Stimulated activated memory B cell treated with anti-CD40 and anti-IgM and Interleukin-4, amounts not matched to agents 10 μg/mL and 1 μg/mL and 100 μg/mL, for 72 hours (primary cell): ENCODE data around the gene CDH12.
"Not testable (repeated sequence)": the region's sequence is repeated elsewhere in the genome, so short reads cannot be mapped to it uniquely, and the experiment has no call there.

Source experiments
- ATAC-seq: fragments of 150-1000 bp; cut with Tn5 transposase; 2 replicates; pipeline ENCODE4 v1.10.0; 2021
- H3K27ac Mint-ChIP-seq: one replicate; pipeline ENCODE4 v1.8.0; 2022; ENCODE audit warnings: mild to moderate bottlenecking, mixed read lengths
- H3K27me3 Mint-ChIP-seq: one replicate; pipeline ENCODE4 v1.8.0; 2022; ENCODE audit warnings: mixed read lengths
- H3K36me3 Mint-ChIP-seq: one replicate; pipeline ENCODE4 v1.8.0; 2022; ENCODE audit warnings: mixed read lengths
- H3K4me1 Mint-ChIP-seq: one replicate; pipeline ENCODE4 v1.8.0; 2022; ENCODE audit warnings: mixed read lengths
- H3K4me3 Mint-ChIP-seq: one replicate; pipeline ENCODE4 v1.8.0; 2022; ENCODE audit warnings: mild to moderate bottlenecking, moderate library complexity, mixed read lengths
- H3K9me3 Mint-ChIP-seq: one replicate; pipeline ENCODE4 v1.8.0; 2022; ENCODE audit warnings: mixed read lengths

Gene CDH12

DNA sequence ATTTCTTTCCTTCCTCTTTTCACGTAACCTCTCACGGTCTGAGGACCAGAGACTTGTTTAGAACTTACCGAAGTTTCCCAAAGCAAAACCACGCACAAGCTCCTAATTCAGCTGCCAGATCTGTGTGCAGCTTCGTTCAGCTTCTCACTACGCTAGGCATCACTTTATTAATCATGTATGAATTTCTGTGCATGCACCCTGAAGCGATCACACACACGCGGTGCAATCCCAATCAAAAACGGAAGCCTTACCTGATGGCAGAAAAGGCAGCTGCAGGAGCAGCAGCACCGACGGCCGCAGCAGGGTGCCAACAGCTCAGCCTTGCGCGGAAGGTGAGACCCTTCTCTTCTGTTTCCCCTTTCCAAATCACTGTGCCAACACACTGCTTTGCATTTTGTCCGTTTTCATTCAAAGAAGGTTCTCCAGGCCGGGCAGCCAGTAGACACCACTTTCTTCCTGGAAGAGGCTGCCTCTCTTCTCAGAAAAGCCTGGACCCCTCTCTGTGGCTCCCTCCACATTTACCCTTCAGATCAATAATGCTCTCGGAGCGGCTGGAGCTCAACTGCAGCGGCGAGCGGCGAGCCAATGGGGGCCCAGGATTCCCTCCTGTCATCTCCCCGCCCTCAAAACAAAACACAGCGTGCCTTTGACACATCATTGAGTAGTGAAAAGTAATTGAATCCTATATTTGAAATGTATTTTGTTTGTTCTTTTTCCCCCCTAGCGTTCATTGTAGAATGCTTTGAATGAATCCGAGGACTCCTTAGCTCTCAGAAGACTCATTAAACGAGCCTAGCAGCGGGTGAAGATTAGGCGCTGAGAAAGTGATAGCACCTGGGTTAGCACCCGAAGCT, at the start of gene CDH12:
CDH12 (minus strand) TSS at position 538 of the 854 bp plus-strand sequence.
- H3K27ac Mint-ChIP-seq, result no peak within 1 kb of the TSS
- ATAC-seq, result peak; percentile 71
- H3K36me3 Mint-ChIP-seq, result no peaks in the 10 kb centered on the region
- no peaks in the 10 kb centered on the region for H3K9me3 Mint-ChIP-seq
- H3K4me3 Mint-ChIP-seq, result peak within 1 kb of the TSS; percentile 72
- H3K4me1 Mint-ChIP-seq, result peaks cover 15% of the 10 kb centered on the region
- peaks cover 4% of the 10 kb centered on the region for H3K27me3 Mint-ChIP-seq

DNA sequence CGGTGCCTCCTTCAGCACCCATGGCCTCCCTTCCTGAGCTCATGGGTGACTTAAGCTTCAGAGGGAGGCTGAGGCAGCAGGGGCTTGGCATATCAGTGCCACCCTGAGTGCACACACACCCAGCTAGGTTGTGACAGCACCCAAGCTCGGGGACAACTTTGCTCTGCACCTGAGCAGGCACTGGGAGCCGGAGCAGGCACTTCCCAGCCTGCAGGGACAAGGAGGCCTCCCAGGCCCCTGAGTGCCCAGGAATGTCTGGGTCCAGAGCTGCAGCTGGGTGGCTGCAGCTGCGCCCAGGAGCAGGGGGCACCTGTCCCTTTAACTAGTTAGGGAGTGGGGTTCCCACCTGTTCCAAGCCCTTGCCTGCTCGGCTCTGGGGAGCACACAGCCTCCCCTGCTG, 48.7 kb upstream of the CDH12 start:
- Mint-ChIP-seq H3K27ac (no peak overlapping the region), H3K27me3 (no peaks in the 10 kb centered on the region), H3K4me1 (no peaks in the 10 kb centered on the region), H3K9me3 (no peaks in the 10 kb centered on the region), H3K4me3 (no peak overlapping the region), H3K36me3 (no peaks in the 10 kb centered on the region)
- ATAC-seq, result peak; percentile 39

DNA sequence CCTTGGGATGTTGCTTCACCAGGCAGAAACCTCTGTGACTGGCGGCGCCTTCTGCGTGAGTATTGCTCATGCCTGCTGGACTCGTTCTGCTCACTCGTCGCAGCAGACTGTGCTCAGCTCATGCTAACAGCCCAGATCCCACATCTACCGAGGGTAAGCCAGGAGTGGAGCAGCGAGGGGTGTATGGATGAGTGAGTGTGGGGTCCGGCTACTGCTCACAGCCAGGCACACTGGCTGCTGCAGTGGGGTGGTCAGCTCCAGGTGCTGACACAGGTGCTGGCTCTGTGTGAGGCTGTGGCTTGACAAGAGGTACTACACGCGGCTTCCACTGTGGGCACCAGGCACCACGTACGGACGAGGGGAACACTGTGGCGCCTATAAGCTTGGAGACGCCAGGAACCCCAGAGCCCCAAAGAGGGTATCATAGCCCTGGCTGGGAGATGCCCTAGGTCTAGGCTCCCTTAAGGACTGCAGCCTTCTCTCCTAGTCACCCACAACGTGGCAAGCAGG, 47.7 kb upstream of the CDH12 start:
- H3K27me3 Mint-ChIP-seq, result no peaks in the 10 kb centered on the region
- H3K4me1 Mint-ChIP-seq, result no peaks in the 10 kb centered on the region
- no peak overlapping the region for H3K27ac Mint-ChIP-seq
- no peaks in the 10 kb centered on the region for H3K9me3 Mint-ChIP-seq
- no peaks in the 10 kb centered on the region for H3K36me3 Mint-ChIP-seq
- ATAC-seq, result peak; percentile 24
- no peak overlapping the region for H3K4me3 Mint-ChIP-seq

DNA sequence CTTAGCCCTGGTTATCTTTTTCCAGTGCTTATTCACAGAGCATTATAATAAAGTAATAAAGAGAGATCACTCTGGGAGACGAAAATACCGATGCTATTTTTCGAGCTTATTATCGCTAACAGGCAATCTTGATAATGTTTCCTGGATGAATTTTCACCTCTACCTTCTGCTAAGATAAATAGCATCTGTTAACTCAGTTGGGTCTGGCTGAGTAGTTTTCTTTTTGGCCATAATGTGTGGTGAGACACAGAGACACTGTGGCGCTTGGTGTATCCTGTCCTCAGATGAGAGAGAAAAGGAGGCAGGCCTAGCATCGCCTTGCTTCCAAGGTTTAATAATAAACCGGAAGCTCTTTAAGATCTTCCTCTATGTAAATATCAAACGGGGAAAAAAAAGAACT, 46.2 kb upstream of the CDH12 start:
- no peak for ATAC-seq
- Mint-ChIP-seq H3K4me1 (no peaks in the 10 kb centered on the region), H3K27ac (no peak overlapping the region), H3K4me3 (no peak overlapping the region), H3K36me3 (no peaks in the 10 kb centered on the region), H3K9me3 (no peaks in the 10 kb centered on the region), H3K27me3 (no peaks in the 10 kb centered on the region)

DNA sequence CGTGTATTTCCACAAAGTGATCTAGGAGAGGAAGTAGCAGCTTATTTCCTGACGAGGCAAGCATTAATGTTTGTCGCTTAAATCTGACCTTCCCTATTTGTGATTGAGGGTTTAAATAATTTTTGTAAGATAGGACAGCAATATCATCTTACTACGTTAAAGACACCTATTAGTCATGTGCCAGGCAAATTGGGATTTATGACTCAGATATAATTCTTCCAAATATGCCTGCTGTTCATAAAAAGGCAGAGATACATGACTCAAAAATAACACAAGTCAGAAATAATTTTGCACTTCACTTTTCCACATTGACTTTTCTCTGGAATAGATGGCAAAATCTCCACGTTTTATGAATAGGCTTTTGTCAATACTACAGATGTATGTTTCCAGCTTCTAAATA, 43.0 kb upstream of the CDH12 start:
- Mint-ChIP-seq H3K4me3 (no peak overlapping the region), H3K27ac (no peak overlapping the region), H3K4me1 (no peaks in the 10 kb centered on the region), H3K9me3 (no peaks in the 10 kb centered on the region), H3K36me3 (no peaks in the 10 kb centered on the region), H3K27me3 (no peaks in the 10 kb centered on the region)
- ATAC-seq, result no peak

DNA sequence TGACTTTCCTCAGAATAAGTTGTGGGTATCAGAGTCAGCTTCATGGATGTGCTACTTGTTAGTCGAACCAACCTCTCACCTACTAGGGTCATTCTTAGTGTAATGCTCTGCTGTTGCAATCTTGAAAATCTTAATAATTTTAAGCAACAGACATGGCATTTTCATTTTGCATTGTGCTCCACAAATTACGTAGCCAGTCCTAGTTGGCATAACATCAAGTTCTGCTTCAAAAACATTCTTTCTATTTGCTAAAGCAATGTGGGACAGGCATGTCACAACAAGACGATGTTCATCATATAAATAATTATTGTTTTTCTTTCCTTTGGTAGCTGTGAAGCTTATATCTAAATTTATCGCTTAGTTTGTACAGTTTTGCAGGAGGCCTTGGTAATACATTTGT, 39.3 kb upstream of the CDH12 start:
- no peaks in the 10 kb centered on the region for H3K36me3 Mint-ChIP-seq

DNA sequence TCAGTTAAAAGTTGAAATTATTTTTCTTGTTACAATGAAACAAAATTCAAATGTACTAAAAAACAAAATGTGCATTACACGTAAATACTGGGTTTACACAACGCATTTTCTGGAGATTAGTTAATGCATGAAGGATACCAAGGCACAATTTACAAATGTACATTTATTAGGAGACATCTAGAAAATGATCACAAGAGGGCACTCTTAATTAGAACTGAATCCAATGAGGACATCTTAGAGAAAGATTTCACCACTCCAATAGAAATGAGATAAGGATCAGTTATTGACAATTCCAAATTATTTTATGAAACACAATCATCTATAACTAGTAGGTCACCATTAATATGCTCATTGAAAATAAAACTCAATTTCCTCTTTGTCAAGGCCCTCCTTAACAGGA, 36.6 kb upstream of the CDH12 start:
- Mint-ChIP-seq H3K27me3 (no peaks in the 10 kb centered on the region), H3K4me1 (no peaks in the 10 kb centered on the region), H3K27ac (no peak overlapping the region), H3K4me3 (no peak overlapping the region), H3K36me3 (no peaks in the 10 kb centered on the region), H3K9me3 (no peaks in the 10 kb centered on the region)
- no peak for ATAC-seq

More for the DNA sequence above, 39.3 kb upstream of the CDH12 start:
- Mint-ChIP-seq H3K4me3 (no peak overlapping the region), H3K27me3 (no peaks in the 10 kb centered on the region), H3K27ac (no peak overlapping the region), H3K9me3 (no peaks in the 10 kb centered on the region), H3K4me1 (no peaks in the 10 kb centered on the region)
- no peak for ATAC-seq

DNA sequence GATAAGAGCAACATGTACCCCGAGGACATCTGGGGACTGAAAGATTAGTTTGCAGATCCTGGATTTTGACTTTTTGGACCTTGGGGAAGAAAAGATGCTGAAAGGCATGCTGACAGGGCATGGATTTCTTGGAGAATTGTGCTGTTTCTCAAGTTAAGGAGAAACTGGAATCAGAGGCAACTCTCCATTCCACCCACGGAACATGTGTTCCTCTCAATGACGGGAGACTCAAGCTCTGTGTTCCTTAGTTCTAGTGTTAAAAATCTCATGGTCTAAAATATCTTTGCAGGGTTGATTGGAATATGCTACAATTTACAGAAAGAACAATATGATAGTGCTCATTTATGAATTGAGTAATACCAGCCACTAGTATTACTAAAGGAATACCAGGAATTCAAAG, 34.4 kb upstream of the CDH12 start:
- no peak for ATAC-seq
- H3K9me3 Mint-ChIP-seq, result no peaks in the 10 kb centered on the region
- H3K27ac Mint-ChIP-seq, result no peak overlapping the region
- no peaks in the 10 kb centered on the region for H3K4me1 Mint-ChIP-seq
- H3K4me3 Mint-ChIP-seq, result no peak overlapping the region
- no peaks in the 10 kb centered on the region for H3K27me3 Mint-ChIP-seq
- H3K36me3 Mint-ChIP-seq, result no peaks in the 10 kb centered on the region

DNA sequence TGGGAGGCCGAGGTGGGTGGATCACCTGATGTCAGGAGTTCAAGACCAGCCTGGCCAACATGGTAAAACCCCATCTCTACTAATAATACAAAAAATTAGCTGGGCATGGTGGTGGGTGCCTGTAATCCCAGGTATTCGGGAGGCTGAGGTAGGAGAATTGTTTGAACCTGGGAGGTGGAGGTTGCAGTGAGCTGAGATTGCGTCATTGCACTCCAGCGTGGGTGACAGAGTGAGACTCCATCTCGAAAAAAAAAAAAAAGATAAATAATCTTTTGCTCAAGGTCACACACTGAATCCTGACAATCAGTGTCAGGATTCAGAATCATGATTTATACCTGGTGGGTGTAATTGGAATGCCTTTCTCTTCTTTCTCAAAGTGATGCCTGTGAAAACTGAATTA, 5.8 kb upstream of the CDH12 start:
- not testable (repeated sequence) for H3K4me1 Mint-ChIP-seq, H3K9me3 Mint-ChIP-seq, H3K27me3 Mint-ChIP-seq, ATAC-seq, H3K27ac Mint-ChIP-seq, H3K36me3 Mint-ChIP-seq, H3K4me3 Mint-ChIP-seq

DNA sequence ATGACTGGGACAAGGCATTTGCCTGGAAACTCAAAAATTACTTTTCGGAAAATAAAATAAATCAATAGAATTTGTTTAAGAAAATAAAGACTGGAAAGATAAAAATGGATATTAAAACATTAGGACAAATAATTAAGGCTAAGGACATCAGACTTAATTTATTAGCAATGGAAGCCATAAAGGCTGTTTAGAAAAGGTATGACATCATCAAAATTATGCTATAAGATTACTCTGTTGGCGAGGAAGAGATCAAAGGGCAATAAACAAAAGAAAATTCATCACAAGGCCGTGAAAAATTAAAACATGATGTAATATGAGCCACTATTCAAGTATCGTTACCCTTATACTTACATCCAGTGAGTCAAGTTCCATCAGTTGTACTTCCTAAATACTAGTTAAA, 2.7 kb upstream of the CDH12 start:
- Mint-ChIP-seq H3K4me3 (no peak overlapping the region), H3K4me1 (peaks cover 15% of the 10 kb centered on the region), H3K9me3 (no peaks in the 10 kb centered on the region), H3K27me3 (no peaks in the 10 kb centered on the region), H3K27ac (no peak overlapping the region), H3K36me3 (no peaks in the 10 kb centered on the region)
- no peak for ATAC-seq

DNA sequence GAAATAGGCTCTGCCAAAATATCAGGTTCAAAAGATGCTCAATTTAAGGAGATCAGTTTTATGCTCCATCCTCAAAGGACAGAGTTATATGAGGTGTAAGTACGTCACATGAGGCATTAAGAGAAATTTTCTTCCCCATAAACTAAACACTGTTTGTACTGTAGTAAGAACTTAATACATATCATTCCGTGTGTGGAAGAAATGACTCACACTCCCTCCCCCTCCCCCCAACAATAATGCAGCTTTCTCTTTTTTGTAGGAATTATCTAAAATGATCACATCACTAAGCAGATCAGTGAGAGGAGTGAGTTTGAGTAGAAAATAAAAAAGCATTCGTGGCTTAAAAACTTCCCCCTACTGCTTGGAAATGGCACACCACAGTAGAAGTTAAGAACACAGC, 2.2 kb downstream of the CDH12 start:
- ATAC-seq, result no peak
- no peak overlapping the region for H3K27ac Mint-ChIP-seq
- no peak overlapping the region for H3K4me3 Mint-ChIP-seq
- H3K36me3 Mint-ChIP-seq, result no peaks in the 10 kb centered on the region
- H3K4me1 Mint-ChIP-seq, result peaks cover 15% of the 10 kb centered on the region
- H3K27me3 Mint-ChIP-seq, result peaks cover 8% of the 10 kb centered on the region
- H3K9me3 Mint-ChIP-seq, result no peaks in the 10 kb centered on the region

DNA sequence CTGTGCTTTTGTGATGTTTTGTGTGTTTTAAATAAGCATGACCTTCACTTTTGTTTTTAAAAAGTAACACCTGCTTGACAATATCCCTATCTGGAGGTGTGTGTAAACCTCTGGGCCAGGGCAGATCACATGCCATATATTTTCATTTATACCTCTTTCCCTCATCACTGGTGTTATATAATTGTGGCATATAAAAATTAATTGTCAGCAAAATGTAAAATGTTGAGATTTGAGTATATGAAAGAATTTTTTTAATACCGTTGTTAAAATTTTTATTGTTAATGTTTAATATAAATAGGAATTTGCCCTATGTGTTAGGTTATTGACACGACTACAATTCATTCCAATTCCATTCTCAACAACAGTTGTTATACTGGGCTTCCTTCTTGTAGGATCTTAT, 6.5 kb downstream of the CDH12 start:
- no peaks in the 10 kb centered on the region for H3K36me3 Mint-ChIP-seq
- no peak overlapping the region for H3K27ac Mint-ChIP-seq
- no peak for ATAC-seq
- no peak overlapping the region for H3K4me3 Mint-ChIP-seq
- H3K4me1 Mint-ChIP-seq, result no peaks in the 10 kb centered on the region
- H3K9me3 Mint-ChIP-seq, result no peaks in the 10 kb centered on the region
- H3K27me3 Mint-ChIP-seq, result peaks cover 8% of the 10 kb centered on the region

DNA sequence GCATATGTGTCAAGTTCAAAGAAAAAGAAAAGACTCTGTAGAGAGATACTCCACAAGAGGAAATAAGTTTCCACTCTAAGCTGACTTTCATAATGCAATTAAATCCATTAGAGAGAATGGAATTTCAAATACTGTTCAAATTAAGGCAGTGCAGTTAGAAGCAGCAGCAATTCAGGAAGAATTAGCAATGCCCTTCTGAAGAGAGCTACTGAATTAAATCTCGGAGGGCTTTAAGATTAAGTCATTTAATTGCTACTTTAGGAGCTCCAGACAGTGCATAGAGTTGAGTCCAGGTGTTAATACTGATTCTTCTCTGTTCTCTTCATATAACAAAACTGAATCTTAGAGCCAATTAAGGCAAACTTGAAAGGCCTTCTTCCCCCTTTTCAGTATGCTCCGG, 8.5 kb downstream of the CDH12 start:
- Mint-ChIP-seq H3K36me3 (no peaks in the 10 kb centered on the region), H3K4me3 (no peak overlapping the region), H3K9me3 (no peaks in the 10 kb centered on the region), H3K4me1 (no peaks in the 10 kb centered on the region), H3K27ac (no peak overlapping the region), H3K27me3 (peaks cover 8% of the 10 kb centered on the region)
- ATAC-seq, result no peak

DNA sequence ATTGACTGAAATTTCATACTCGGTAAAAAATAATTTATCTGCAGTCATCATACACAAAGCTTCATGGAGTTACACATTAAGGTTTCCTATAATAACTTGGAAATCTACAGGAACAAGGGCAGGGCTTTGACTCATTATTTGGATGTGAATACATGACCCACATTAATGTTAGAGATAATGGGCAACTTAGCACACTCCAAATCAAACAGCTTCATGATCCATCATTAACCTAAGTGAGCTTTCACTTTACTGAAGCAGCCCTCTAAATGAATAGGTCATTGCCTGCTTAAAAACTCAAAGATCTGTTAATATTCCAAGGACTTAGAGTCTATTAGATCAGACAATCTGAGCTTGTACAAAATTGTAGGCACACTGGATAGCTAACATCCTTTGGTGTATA, 9.0 kb downstream of the CDH12 start:
- H3K36me3 Mint-ChIP-seq, result no peaks in the 10 kb centered on the region
- no peaks in the 10 kb centered on the region for H3K9me3 Mint-ChIP-seq
- H3K4me1 Mint-ChIP-seq, result no peaks in the 10 kb centered on the region
- H3K4me3 Mint-ChIP-seq, result no peak overlapping the region
- H3K27me3 Mint-ChIP-seq, result peaks cover 8% of the 10 kb centered on the region
- ATAC-seq, result no peak
- no peak overlapping the region for H3K27ac Mint-ChIP-seq

DNA sequence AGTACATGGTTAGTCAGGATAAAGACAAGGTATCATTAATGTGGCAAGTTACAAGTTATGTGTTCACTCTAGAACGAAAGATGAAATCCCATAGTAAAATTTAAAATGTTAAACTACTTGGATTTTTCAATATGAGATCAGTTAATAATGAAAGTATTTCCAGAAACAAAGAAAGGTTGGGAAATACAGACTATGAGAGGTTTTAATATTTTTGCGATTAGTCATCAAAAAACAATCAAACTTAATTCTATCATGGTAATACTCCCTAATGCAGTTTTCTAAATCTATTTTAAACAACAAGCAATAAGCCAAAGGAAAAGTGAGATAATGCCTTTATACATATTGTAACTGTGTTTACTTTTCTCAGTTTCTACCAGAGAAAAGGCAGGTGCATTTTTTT, 10.6 kb downstream of the CDH12 start:
- no peak for ATAC-seq
- H3K27ac Mint-ChIP-seq, result no peak overlapping the region
- H3K9me3 Mint-ChIP-seq, result no peaks in the 10 kb centered on the region
- H3K27me3 Mint-ChIP-seq, result no peaks in the 10 kb centered on the region
- no peak overlapping the region for H3K4me3 Mint-ChIP-seq
- no peaks in the 10 kb centered on the region for H3K4me1 Mint-ChIP-seq
- no peaks in the 10 kb centered on the region for H3K36me3 Mint-ChIP-seq

DNA sequence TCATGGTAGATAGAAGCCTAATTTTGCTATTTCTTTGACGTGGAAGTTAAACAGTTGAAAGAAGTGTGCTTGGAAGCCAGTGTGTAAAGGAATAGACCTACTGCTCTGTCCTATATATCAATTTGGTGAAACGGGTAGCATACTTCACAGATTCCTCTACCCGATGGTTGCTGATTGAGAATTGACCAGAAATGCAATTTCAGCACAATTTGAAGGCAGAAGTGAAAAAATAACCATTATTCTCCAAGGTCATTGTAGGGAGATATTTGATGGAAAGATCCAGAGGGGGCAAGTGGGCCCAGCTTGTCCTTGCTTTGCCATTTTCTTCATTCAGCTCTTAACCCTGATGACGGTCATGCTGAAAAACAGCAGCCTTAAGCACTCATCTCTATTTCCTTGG, 15.3 kb downstream of the CDH12 start:
- Mint-ChIP-seq H3K27ac (no peak overlapping the region), H3K4me3 (no peak overlapping the region), H3K36me3 (no peaks in the 10 kb centered on the region), H3K4me1 (no peaks in the 10 kb centered on the region), H3K9me3 (no peaks in the 10 kb centered on the region), H3K27me3 (no peaks in the 10 kb centered on the region)
- no peak for ATAC-seq
